GM21360 (cell line): Measurements from ENCODE around the gene MTHFD2.
"Not testable (repeated sequence)": the region's sequence is repeated elsewhere in the genome, so short reads cannot be mapped to it uniquely, and the experiment has no call there.

Experiments used
- ATAC-seq: cut with Tn5 transposase; IDR thresholded peaks from one replicate; pipeline ENCODE4 v1.9.1; 2021; ENCODE audit warnings: mild to moderate bottlenecking, moderate library complexity; ENCODE audit not compliant: unreplicated experiment

MTHFD2 gene

DNA sequence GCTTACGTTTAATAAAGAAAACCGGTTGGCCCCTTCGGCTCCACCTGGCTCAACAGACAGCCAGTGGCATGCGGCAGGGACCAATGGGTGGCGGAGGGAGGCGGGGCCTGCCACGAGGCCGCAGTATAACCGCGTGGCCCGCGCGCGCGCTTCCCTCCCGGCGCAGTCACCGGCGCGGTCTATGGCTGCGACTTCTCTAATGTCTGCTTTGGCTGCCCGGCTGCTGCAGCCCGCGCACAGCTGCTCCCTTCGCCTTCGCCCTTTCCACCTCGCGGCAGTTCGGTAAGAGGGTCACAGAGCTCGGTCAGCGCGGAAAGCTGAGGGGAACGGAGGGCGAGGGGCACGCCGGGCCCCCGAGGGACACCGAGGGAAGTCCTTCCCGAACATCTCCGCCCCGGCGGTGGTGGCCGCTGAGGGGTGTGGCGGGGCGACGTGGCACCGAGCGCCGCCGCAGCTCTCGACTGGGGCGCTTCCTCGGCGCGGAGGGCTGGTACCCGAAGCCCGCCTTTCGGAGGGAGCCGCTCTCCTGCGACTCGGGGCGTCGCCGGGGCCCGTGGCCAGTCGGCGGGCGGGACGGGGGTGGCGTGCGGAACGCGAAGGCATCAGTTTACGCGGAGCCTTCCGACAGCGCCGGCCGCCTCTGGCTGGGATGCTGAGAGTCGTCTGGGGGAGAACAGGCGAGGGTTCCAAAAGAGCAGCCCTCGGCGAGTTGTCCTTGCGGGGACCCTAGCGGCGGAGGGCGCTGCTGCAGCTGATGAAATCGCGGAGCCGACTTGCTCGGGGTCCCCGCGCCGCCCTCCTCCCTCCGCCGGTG, at the start of gene MTHFD2:
MTHFD2 (plus strand) TSS at position 155 of the 814 bp plus-strand sequence; CDS start at position 182, 27 bp downstream.
- ATAC-seq, result peak; percentile 84

DNA sequence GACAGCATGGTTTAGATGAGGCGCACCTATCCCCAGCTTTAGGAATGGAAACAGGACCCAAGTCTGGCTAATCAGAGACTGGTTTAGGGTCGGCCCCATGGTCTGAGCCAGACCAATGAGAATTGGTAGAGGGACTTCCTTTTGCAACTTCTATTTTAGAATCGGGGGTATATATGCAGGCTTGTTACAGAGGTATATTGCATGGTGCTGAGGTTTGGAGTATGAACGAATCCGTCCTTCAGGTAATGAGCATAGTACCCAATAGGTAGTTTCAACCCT, 49.2 kb upstream of the MTHFD2 start:
- ATAC-seq, result no peak

DNA sequence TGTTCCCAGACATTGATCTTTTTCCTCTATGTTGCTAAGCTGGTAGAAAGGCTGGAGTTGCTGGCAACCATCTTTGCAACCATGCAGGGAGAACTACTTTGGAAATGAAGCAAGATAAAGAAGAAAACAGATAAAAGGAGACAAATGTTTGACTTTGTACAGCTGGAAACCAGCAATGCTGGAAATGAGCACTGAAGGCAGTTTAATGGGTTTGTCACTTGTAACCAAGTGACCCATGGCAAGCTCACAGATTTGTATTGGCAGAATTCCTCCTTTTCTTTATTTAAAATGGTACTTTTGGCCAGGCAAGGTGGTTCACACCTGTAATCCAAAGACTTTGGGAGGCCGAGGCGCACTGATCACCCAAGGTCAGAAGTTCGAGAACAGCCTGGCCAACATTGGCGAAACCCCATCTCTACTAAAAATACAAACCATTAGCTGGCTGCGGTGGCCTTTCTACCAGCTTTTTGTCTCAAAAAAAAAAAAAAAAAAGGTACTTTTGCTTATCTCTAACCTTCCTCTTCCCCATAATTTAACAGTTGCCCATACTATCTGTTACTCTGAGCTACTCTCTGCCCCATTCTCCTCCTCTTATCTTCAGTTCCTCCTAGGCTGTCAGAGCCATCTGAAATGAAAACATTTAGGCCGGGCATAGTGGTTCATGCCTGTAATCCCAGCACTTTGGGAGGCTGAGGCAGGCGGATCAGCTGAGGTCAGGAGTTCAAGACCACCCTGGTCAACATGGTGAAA, 48.7 kb upstream of the MTHFD2 start:
- ATAC-seq, result no peak

DNA sequence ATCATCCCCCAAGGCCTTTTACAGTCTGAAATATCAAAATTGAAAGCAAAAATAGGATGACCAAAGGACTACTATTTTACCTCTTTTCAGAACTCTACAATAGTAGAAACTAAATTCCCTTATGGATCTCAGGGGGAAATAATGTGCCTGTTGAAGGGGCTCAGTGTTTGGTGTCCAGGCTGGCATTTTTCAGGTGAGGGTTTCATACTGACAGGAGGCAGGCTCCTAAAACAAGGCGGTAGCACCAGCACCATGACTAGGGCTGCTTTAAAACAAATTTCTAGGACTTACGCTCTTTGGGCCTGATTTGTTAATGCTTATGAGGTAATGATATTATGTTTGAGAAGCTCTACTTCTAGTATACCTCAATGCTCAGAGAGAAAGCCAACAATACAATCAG, 45.5 kb upstream of the MTHFD2 start:
- ATAC-seq, result no peak

DNA sequence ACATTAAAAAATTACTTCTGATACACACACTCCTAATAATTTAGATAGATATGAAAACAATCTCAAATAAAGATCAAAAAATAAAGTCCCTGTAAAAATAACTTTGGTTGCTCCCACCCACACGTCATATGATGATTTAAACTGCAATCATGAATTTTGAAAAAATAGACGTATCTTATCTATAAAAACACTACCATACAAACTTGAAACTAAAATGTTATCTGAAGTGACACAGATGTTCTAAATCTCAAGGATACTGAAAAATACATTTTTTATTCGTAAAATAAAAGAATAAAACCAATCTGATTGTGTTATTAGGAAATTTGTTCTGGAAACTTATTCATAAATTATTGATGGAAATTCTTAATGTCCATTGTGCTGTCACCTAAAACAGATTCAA, 42.6 kb upstream of the MTHFD2 start:
- no peak for ATAC-seq

DNA sequence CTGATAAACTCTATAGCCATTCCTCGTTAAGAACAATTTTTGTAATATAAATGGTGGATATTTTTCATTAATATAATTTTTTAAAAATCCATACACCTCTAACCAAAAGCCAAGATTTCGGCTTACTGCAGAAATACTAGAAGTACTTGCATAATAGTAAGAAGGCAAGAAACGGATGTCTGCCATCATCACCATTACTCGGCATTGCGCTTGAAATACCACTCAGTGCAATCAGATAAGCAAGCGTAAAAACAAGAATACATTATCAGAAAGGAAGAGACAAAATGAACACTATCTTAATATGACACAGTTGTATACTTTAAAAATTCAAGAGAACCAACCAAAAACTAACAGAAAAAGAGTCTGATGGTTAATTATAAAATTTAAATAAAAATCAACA, 35.5 kb upstream of the MTHFD2 start:
- no peak for ATAC-seq

DNA sequence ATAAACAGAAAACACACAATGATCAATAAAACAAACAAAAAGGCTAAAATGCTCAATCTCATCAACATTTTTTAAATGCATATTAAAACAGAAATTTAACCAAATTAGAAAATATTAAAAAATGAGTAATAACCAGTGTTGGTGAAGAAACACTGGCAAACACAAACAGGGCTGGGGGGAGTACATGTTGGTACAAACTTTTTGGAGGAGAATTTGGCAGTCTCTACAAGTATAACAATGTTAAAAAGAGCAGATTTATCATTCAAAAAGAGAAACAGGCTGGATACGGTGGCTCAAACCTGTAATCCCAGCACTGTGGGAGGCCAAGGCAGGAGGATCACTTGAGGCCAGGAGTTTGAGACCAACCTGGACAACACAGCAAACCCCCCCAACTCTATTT, 33.7 kb upstream of the MTHFD2 start:
- no peak for ATAC-seq

DNA sequence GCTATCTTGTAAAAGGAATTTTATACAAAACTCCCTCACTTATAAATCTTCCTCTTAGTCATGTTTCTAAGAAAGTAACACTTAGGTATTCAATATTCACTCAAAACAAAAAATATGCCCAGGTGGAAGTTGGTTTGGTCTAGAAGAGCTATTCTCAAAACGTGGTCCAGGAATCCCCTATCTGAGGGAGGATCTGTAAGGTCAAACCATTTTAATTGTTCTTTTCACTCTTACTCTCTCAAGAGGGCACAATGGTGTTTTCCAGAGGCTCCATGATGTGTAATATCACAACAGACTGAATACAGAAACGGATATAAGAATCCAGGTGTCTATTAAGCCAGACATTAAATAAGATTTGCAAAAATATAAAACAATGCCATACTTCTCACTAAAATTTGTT, 29.7 kb upstream of the MTHFD2 start:
- ATAC-seq, result no peak

DNA sequence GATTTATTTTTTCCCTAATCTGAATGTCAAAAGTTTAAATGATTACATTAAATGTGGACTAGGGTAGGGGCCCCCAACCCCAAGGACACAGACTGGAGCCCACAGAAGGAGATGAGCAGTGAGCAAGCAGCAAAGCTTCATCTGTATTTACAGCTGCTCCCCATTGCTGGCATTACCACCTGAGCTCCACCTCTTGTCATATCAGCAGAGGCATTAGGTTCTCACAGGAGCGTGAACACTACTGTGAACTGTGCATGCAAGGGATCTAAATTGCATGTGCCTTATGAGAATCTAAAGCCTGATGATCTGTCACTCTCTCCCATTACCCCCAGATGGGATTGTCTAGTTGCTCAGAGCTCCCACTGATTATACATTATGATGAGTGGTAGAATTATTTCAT, 23.5 kb upstream of the MTHFD2 start:
- no peak for ATAC-seq

DNA sequence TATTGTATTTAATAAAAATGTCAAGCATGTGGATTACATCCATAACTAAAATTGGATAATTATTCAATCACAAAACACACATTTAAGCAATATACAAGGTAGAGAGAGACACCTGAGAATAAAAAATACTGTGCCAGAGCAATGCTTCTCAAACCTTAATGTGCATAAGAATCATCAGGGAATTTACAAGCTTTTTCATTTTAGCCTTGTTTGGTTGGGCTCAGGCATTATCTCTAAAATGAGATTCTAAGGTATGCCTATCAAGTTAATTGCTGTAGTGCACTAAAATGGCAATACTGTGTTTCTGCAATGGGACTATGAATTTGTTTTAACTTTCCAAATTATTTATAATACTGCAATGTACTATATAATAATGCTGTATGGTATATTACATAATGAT, 20.7 kb upstream of the MTHFD2 start:
- ATAC-seq, result no peak

DNA sequence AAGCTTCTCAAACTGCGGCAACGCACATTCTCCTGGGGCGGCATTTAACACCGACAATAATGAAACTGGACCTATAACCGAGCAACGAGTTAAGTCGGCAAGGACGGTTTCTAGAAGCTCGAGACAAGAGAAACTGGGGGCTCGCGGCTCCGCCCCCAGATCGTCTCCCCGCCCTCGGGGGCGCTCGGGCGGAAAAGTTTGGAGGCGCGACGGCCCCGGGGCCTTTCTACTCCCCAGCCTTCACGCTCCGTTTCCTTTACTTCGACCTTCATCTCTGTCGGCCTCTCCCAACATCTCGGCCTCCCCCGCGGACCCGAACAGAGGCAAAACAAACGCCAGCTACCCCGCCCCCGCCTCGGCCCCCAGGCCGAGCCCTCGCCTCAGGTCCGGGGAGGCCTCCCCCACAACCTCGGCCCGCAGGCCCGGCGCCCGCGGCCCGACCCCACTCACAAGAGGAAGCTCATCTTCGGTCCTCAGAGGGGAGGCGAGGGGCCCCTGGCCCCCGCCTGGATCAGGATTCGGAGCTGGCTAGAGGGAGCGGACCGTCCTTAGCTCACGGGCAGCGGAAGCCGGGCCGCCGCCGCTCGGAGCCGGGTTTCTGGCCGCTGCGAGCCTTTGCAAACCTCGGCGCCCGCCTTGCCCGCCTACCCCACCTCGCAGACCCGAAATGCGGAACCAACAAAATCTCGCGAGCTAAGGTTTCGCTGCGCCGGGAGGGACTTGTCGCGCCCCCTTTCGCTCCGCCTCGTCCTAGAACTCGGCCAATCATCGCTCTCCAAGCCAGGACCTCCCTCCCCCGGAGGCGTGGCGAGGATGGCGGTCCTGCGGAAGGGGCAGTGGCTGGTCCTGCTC, 20.0 kb upstream of the MTHFD2 start, which contains the start of gene MOB1A:
MOB1A (minus strand) TSS at position 669 of the 852 bp plus-strand sequence; CDS start at position 464, 205 bp downstream.
- peak; percentile 69 for ATAC-seq

DNA sequence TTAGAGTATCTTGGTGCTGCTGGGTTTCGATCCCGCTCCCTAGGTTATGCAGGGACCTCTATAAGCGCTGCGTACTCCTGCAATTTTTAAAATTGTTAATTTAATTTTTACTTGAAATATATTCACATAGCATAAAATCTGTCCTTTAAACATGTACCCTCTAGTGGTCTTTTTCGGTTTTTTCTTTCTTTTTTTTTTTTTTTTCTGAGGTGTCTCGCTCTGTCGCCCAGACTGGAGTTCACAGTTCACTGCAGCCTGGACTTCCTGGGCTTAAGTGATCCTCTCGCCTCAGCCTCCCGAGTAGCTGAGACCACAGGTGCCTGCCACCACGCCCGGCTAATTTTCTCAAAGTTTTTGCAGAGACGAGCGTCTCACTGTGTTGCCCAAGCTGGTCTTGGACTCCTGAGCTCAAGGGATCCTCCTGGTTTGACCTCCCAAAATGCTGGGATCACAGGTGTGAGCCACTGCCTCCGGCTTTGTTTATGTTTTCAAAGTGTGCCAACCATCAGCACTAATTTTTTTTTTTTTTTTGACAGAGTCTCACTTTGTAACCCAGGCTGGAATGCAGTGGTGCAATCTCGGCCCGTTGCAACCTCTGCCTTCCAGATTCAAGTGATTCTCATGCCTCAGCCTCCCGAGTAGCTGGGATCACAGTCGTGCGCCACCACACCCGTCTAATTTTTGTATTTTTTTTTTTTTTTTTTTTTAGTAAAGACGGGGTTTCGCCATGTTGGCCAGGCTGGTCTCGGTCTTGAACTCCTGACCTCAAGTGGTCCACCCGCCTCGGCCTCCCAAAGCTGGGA, 19.2 kb upstream of the MTHFD2 start:
- ATAC-seq, result peak; percentile 11

DNA sequence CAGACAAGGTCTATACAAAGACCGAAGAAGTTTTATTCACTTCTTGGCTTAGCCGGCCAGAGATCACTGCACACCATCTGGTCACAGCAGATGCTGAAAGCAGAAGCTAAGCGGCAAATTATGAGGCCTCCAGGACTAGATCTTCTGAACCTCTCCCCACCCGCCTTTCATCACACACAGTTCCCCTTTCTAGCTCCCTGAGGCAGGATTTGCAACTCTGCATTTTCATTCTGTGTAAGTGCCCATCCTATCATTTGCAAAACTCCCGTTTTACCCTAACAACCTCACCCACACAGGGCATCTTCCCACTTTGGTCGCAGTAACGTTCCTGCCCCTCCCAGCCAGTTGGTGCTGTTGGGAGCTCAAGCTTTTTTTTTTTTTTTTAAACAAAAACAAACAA, 16.7 kb upstream of the MTHFD2 start:
- peak; percentile 29 for ATAC-seq

DNA sequence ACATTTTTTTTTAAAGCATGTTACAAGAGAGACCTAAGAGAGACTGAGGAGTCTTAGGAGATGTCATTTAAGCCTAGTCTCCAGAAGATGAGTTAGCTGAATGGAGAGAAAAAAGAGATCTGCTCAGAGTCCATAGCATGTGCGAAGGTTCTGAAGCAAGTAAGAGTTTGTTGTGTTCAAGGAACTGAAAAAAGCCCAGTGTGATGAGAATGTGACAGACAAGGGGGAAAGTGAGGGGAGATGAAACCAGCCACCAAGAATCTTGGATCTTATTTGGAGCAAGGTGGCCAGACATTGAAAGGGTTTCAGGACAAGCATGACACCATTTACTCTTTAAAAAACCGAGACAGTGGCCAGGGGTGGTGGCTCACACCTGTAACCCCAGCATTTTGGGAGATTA, 14.5 kb upstream of the MTHFD2 start:
- no peak for ATAC-seq

DNA sequence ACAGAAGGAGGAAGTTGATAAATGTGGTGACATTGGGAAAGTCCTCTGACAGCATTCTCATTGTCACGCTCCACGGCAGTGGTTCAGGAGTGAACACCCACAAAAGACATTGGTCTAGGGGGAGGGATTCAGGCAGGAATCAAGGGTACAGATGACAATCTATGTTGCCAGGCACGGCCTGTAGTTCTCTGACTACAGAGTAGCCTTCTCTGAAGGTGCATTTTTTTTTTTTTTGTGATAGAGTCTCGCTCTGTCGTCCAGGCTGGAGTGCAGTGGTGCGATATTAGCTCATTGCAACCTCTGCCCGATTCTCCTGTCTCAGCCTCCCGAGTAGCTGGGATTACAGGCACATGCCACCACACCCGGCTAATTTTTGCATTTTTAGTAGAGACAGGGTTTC, 12.4 kb upstream of the MTHFD2 start:
- ATAC-seq, result peak; percentile 60

DNA sequence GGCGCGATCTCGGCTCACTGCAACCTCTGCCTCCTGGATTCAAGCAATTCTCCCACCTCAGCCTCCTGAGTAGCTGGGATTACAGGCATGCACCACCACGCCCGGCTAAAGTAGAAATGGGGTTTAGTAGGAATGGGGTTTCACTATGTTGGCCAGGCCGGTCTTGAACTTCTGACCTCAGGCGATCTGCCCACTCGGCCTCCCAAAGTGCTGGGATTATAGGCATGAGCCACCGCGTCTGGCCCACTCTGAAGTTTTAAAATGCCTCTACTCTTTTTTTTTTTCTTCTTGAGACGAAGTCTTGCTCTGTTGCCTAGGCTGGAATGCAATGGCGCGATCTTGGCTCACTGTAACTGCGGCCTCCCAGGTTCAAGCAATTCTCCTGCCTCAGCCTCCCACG, 11.7 kb upstream of the MTHFD2 start:
- ATAC-seq, result not testable (repeated sequence)

DNA sequence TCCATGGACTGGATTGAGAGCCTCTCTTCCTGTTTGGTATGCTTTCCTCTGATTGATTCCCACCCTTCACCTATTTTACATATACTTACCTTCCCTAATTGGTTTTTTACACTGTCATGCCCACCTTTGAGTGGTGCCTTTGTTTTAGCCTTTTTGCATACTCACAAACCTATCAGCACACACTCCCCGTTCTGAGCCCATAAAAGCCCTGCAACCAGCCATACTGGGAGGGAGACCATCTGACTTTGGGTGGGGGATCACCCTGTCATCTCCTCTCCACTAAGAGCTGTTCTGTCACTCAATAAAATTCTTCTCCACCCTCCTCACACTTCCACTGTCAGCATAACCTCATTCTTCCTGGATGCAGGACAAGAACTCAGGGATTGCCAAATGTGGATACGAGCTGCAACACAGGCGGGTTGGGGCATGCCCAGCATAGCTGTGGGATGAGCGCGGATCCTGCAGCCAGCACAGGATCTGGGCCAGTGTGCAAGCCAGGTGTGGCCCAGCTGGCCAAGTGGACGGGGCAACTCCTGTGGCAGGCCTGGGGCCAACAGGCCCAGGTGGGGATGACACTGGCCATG, 10.3 kb upstream of the MTHFD2 start:
- ATAC-seq, result no peak

DNA sequence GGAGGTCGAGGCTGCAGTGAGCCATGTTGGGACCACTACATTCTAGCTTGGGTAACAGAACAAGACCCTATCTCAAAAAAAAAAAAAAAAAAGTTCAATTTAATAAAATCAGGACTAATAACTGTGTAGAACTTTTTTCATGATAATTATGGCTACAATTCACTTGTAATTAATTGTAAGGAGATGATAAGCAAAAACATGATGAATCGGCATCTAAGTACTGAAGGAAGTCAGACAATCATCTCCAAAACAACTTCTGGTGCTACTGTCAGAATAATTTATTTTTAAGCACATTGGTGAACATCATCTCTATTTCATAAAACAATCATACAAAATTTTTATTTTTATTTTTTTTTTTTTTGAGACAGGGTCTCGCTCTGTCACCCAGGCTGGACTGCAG, 9.7 kb upstream of the MTHFD2 start:
- no peak for ATAC-seq

DNA sequence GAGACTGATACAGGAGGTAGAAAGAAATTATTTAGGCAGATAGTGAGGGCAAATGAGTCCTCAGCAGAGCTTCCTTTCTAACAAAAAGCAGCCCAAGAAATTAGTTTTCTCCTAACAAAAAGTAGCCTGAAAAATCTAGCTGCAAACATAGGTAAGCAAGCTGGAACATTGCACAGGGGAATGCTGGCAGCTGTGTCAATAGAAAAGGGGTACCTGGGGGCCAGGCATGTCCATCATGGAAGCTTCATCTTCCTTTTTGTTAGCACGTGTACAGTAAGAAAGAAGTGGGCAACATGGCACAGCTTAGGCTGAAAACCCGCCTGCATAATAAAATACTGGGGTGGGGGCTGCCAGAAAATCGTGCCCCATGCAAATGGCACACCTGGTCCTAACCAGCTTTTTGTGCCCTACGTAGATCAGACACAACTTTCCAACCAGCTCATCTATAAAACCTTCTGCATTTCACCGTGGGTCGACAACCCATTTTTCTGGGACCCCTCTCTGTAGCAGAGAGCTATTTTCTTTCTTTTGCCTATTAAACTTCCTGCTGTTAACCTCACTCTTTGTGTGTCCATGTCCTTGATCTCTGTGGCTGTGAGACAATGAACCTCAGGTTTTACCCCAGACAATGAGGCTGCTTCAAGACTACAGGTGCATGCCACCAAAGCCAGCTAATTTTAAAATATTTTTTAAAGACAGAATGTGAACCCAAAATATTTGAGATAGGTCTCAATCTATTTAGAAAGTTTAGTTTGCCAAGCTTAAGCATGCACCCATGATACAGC, 6.6 kb upstream of the MTHFD2 start:
- no peak for ATAC-seq

DNA sequence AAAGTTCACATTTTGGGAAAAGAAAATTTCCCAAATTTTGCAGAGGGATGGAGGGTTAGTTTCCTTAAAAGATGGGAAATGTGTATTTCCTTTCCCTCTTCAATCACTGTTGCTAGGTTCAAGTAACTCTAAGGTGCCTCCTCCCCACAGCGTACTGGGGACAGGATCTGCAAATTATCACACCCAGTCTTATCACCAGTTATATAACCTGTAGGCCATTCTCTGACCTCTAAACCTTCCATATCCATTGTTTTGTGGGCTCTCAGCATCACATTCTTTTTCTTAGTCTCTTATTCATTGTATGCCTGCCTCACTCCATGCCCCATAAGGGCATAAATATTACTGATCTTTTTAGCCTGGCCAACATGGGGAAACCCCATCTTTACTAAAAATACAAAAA, 3.6 kb upstream of the MTHFD2 start:
- no peak for ATAC-seq
